GM12878 (cell line): Measurements from ENCODE around the gene RPL5. TPM values are rescaled to one million over a fixed set of nuclear protein-coding genes. Genes with fewer than 3 reads are reported as not detected.

Experiments
- ATAC-seq: fragments of 200-7000 bp; cut with Tn5 transposase; 3 replicates; pipeline ENCODE4 v1.9.1; 2020; ENCODE audit warnings: mild to moderate bottlenecking, moderate library complexity
- BruUV-seq: library from RNA; stranded (reverse); fragments of 400-500 nt; replicated peaks from 2 replicates; lab custom pipeline; 2021; lab: Mats Ljungman, UMichigan
- CTCF ChIA-PET: fragments of 300-600 bp; sonication (Branson Sonifier 250); formaldehyde crosslinking; extraction: SDS; loops from one replicate; lab custom pipeline; 2021; ENCODE audit warnings: inconsistent platforms; lab: Yijun Ruan, JAX
- POLR2A ChIA-PET: fragments of 350-600 bp; formaldehyde crosslinking; extraction: SDS; loops from one replicate; lab custom pipeline; 2021; ENCODE audit warnings: inconsistent platforms; lab: Charles Lee
- RAD21 ChIA-PET: fragments of 300-600 bp; sonication (Branson Sonifier 250); formaldehyde crosslinking; loops from one replicate; lab custom pipeline; 2023; ENCODE audit warnings: antibody characterized with exemption; ENCODE audit not compliant: unreplicated experiment; lab: Charles Lee
- SMC1A ChIA-PET: fragments of 300-600 bp; sonication (Branson Sonifier 250); formaldehyde crosslinking; loops from one replicate; lab custom pipeline; 2023; ENCODE audit not compliant: unreplicated experiment, uncharacterized antibody; lab: Charles Lee
- DNase-seq: peaks from one replicate; pipeline ENCODE4 v3.0.0-alpha.2; 2011; ENCODE audit warnings: low read depth, low spot score
- FAIRE-seq: peaks from 3 replicates; lab custom pipeline; 2011; peaks lifted over from hg19 to GRCh38; lab: Jason Lieb, UNC
- H2AFZ ChIP-seq: 2 replicates; pipeline ENCODE4 v1.6.0; 2011; ENCODE audit warnings: low read depth, low read length, control low read depth; ENCODE audit not compliant: control insufficient read depth
- H3K27ac ChIP-seq: 2 replicates; pipeline ENCODE4 v1.5.1; 2011; ENCODE audit warnings: control low read depth; ENCODE audit not compliant: control insufficient read depth, insufficient read depth
- H3K27me3 ChIP-seq, 2 experiments: replicated peaks in 1 of 2; 2 replicates each; pipeline versions ENCODE4 v1.6.0 to v1.6.1; 2011; ENCODE audit warnings: low read length in 1 of 2; ENCODE audit not compliant: control insufficient read depth in 2 of 2, insufficient read depth in 2 of 2
- H3K36me3 ChIP-seq, 2 experiments: 2 replicates each; pipeline ENCODE4 v1.5.1; 2011; ENCODE audit warnings: low read length in 1 of 2; ENCODE audit not compliant: control insufficient read depth in 2 of 2, insufficient read depth in 2 of 2
- H3K4me1 ChIP-seq: 2 replicates; pipeline ENCODE4 v1.6.1; 2011; ENCODE audit warnings: mild to moderate bottlenecking, low read length, moderate library complexity, mixed read lengths; ENCODE audit not compliant: control insufficient read depth, insufficient read depth
- H3K4me2 ChIP-seq: 2 replicates; pipeline ENCODE4 v1.6.0; 2011; ENCODE audit warnings: control low read depth; ENCODE audit not compliant: control insufficient read depth, insufficient read depth
- H3K4me3 ChIP-seq: fragments of 200-600 bp; sonication (generic); 2 replicates; pipeline ENCODE4 v1.5.1; 2016
- H3K79me2 ChIP-seq: 2 replicates; pipeline ENCODE4 v1.6.0; 2011; ENCODE audit warnings: low read length; ENCODE audit not compliant: control insufficient read depth, insufficient read depth
- H3K9ac ChIP-seq: 2 replicates; pipeline ENCODE4 v1.8.0; 2011; ENCODE audit warnings: low read length, control low read depth, mixed read lengths; ENCODE audit not compliant: control insufficient read depth, insufficient read depth
- H3K9me3 ChIP-seq: replicated peaks from 3 replicates; pipeline ENCODE4 v1.5.1; 2011; ENCODE audit warnings: mild to moderate bottlenecking, low read length; ENCODE audit not compliant: control insufficient read depth, insufficient read depth
- H4K20me1 ChIP-seq: 2 replicates; pipeline ENCODE4 v1.6.0; 2011; ENCODE audit not compliant: control insufficient read depth, insufficient read depth
- BRCA1 ChIP-seq: IDR thresholded peaks from 2 replicates; pipeline ENCODE4 v1.6.1; 2011; ENCODE audit warnings: low read depth, low read length, improper control_type of control experiment
- CBX5 ChIP-seq: sonication (generic); IDR thresholded peaks from 2 replicates; pipeline ENCODE4 v1.6.1; 2016; ENCODE audit warnings: low read depth, moderate library complexity, mild to moderate bottlenecking, inconsistent platforms
- NFIC ChIP-seq: IDR thresholded peaks from 2 replicates; pipeline ENCODE4 v1.6.1; 2012; ENCODE audit warnings: low read depth, mild to moderate bottlenecking, inconsistent platforms, low read length, moderate library complexity
- PML ChIP-seq: IDR thresholded peaks from 2 replicates; pipeline ENCODE4 v1.6.1; 2012; ENCODE audit warnings: low read length, inconsistent platforms
- POLR2AphosphoS5 ChIP-seq: IDR thresholded peaks from 2 replicates; pipeline ENCODE4 v1.6.1; 2011; ENCODE audit warnings: mild to moderate bottlenecking, low read length, inconsistent platforms
- RFX5 ChIP-seq: IDR thresholded peaks from 2 replicates; pipeline ENCODE4 v1.6.1; 2011; ENCODE audit warnings: low read depth, low read length, improper control_type of control experiment
- RUNX3 ChIP-seq: IDR thresholded peaks from 2 replicates; pipeline ENCODE4 v1.6.1; 2012; ENCODE audit warnings: low read length, inconsistent platforms
- SP1 ChIP-seq: IDR thresholded peaks from one replicate; pipeline ENCODE4 v1.6.1; 2011; ENCODE audit warnings: low read depth, low read length
- SREBF2 ChIP-seq: IDR thresholded peaks from 2 replicates; pipeline ENCODE4 v1.6.1; 2012; ENCODE audit warnings: mild to moderate bottlenecking, low read length
- STAT1 ChIP-seq: fragments of 450-650 bp; conservative IDR thresholded peaks from 2 replicates; pipeline ENCODE4 v1.6.1; 2014; ENCODE audit warnings: antibody characterized with exemption, mild to moderate bottlenecking
- WRNIP1 ChIP-seq: IDR thresholded peaks from 2 replicates; pipeline ENCODE4 v1.6.1; 2011; ENCODE audit warnings: low read depth, low read length, improper control_type of control experiment, borderline replicate concordance
- WGBS: methylation state at CpG from one replicate; pipeline ENCODE4 v1.1.6; 2016; ENCODE audit warnings: low lambda C conversion rate; ENCODE audit not compliant: insufficient replicate concordance, insufficient coverage; ENCODE audit errors: missing lambda C conversion rate; 5-methylcytosine and 5-hydroxymethylcytosine counted together
- in situ Hi-C: fragments of 300-500 bp; cut with MboI; formaldehyde crosslinking; loops from 9 replicates; pipeline ENCODE4 v1.14.3; 2018; ENCODE audit warnings: mixed read lengths
- intact Hi-C: fragments of 100-400 bp; cut with micrococcal nuclease; formaldehyde crosslinking; loops from one replicate; pipeline ENCODE4 v1.14.2; 2022; ENCODE audit not compliant: unreplicated experiment
- polyA plus RNA-seq, 11 experiments: library from polyadenylated mRNA; depleted of rRNA in 4 of 11; unstranded in 6 of 11; stranded (reverse) in 5 of 11; fragments of >200 nt; fragmentation: Nextera tagmentation in 4 of 11; fragmentation: Illumina TruSeq in 1 of 11; extraction: Ambion mirVana in 4 of 11; extraction: Trizol in 1 of 11; gene quantifications; 1 replicate in 1 of 11; 2 replicates in 10 of 11; pipeline versions ENCODE4 v1.2.1 to v1.2.3, GENCODE V29; 2011 to 2016; ENCODE audit warnings: inconsistent platforms in 2 of 11, missing spikeins in 2 of 11, low read depth in 1 of 11
- total RNA-seq, 4 experiments: library from RNA; depleted of rRNA in 3 of 4; stranded (reverse); fragments of >200 nt in 3 of 4; fragmentation: Illumina TruSeq in 1 of 4; extraction: Trizol in 1 of 4; gene quantifications; 2 replicates each; pipeline versions ENCODE4 v1.2.1 to v1.2.3, GENCODE V29; 2013 to 2021
- TF ChIP-seq, protein P1 (sequence below): fragments of 450-650 bp; formaldehyde crosslinking; IDR thresholded peaks from 2 replicates; pipeline ENCODE4 v1.4.0; 2020; ENCODE audit warnings: mild to moderate bottlenecking, moderate library complexity
- TF ChIP-seq, protein P2 (sequence below): fragments of 150-350 bp; IDR thresholded peaks from 2 replicates; pipeline ENCODE4 v1.6.1; 2014; ENCODE audit warnings: mild to moderate bottlenecking, low read depth, low read length
- TF ChIP-seq, protein P3 (sequence below): fragments of 450-650 bp; conservative IDR thresholded peaks from 2 replicates; pipeline ENCODE4 v1.6.1; 2017; ENCODE audit warnings: mild to moderate bottlenecking, moderate library complexity

Gene RPL5
- total and polyA plus RNA-seq, 10 of the 15 experiments (the other 5 are each of a cell fraction or from before 2014, with no cell fraction given) = 1,685 to 6,047 (median 2,601) TPM

DNA sequence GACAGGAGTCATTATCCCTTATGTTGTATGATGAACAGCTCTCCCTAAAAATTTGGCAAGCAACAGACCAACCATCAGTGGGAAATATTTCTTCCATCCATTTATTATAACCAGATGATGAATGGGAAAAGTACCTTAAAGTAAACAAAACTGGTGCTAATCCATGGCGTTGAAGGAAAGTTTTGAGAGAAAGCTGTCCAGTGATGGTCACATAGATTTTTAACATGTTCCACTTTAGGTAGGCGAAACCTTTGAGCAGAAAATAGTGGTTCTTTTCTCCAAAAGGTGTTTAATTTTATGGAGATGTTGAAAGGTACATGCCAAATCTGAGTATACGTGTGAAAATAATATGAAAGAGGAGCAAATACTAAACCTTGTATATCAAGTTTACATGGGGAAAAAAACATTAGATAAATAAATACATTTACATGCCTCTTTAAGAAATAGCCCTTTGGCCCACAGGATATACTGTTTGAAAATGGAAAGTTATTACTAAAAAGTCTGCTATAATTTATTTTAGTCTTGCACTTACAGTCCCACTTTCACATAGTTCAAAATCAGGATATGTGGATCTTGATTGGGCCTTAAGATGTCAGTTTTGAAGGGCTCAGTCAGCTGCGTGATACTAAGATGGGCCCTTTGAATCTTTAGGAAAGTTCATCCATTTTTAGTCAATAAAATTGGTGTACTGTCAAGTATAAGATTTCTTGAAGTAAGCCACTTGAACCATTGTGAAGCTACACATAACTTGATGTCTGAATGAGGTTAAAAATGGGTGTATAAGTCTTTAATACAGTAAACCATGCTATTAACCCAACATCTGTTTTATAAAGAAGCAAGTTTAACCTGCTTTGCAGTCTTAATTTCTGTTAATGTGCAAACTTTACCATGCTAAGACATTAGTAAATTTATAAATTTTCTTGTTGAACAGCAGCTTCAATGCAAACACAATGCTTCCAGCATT lies 10.5 kb downstream of the RPL5 start:
- H3K79me2 ChIP-seq = peaks cover 32% of the 10 kb centered on the region
- 75% methylated on average over 4 of the region's 4 CpGs for WGBS
- no TSS peak for BruUV-seq
- no peak overlapping the region for H3K4me2 ChIP-seq
- intact Hi-C loops = no loop called here
- ChIA-PET POLR2A (interaction anchor here (0.6 kb wide), 1 partner anchor 332 kb away, joined by 3 read pairs; no protein-coding TSS in a partner anchor), SMC1A (interaction anchor here (1.6 kb wide), 1 partner anchor 152 kb away, joined by 4 read pairs; no protein-coding TSS in a partner anchor), CTCF (interaction anchor here (1.2 to 2.1 kb wide), 6 partner anchors 11 to 220 kb away, joined by 3 to 10 read pairs (median 4); partner anchors contain the start of gene RPL5), RAD21 (interaction anchor here (0.9 kb wide), 1 partner anchor 10 kb away, joined by 3 read pairs; no protein-coding TSS in a partner anchor)
- no peak overlapping the region for H3K9ac ChIP-seq
- H3K27me3 ChIP-seq = no peaks in the 10 kb centered on the region
- H3K36me3 ChIP-seq = peaks cover 13 to 34% of the 10 kb centered on the region in 2 experiments
- no peaks in the 10 kb centered on the region for H3K9me3 ChIP-seq
- in situ Hi-C loops = no loop called here
- no peaks in the 10 kb centered on the region; the same call in 1 of the 2 replicates for H4K20me1 ChIP-seq
- DNase-seq (no peak), FAIRE-seq (no peak), ATAC-seq (no peak)
- no peaks in the 10 kb centered on the region for H3K4me1 ChIP-seq
- TF ChIP-seq BRCA1 = no peak
- TF ChIP-seq WRNIP1 = no peak
- no peak for TF ChIP-seq CBX5
- TF ChIP-seq RFX5 = no peak
- TF ChIP-seq RUNX3 = no peak
- TF ChIP-seq, protein P1, sequence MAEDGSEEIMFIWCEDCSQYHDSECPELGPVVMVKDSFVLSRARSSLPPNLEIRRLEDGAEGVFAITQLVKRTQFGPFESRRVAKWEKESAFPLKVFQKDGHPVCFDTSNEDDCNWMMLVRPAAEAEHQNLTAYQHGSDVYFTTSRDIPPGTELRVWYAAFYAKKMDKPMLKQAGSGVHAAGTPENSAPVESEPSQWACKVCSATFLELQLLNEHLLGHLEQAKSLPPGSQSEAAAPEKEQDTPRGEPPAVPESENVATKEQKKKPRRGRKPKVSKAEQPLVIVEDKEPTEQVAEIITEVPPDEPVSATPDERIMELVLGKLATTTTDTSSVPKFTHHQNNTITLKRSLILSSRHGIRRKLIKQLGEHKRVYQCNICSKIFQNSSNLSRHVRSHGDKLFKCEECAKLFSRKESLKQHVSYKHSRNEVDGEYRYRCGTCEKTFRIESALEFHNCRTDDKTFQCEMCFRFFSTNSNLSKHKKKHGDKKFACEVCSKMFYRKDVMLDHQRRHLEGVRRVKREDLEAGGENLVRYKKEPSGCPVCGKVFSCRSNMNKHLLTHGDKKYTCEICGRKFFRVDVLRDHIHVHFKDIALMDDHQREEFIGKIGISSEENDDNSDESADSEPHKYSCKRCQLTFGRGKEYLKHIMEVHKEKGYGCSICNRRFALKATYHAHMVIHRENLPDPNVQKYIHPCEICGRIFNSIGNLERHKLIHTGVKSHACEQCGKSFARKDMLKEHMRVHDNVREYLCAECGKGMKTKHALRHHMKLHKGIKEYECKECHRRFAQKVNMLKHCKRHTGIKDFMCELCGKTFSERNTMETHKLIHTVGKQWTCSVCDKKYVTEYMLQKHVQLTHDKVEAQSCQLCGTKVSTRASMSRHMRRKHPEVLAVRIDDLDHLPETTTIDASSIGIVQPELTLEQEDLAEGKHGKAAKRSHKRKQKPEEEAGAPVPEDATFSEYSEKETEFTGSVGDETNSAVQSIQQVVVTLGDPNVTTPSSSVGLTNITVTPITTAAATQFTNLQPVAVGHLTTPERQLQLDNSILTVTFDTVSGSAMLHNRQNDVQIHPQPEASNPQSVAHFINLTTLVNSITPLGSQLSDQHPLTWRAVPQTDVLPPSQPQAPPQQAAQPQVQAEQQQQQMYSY (CRISPR knock-in tag) = no peak
- no peak for TF ChIP-seq SP1
- no peak for TF ChIP-seq NFIC
- 0 out of 2 replicates have a peak, but pooled peaks have one; percentile 24 for TF ChIP-seq PML
- TF ChIP-seq STAT1 = no peak
- TF ChIP-seq, protein P2, sequence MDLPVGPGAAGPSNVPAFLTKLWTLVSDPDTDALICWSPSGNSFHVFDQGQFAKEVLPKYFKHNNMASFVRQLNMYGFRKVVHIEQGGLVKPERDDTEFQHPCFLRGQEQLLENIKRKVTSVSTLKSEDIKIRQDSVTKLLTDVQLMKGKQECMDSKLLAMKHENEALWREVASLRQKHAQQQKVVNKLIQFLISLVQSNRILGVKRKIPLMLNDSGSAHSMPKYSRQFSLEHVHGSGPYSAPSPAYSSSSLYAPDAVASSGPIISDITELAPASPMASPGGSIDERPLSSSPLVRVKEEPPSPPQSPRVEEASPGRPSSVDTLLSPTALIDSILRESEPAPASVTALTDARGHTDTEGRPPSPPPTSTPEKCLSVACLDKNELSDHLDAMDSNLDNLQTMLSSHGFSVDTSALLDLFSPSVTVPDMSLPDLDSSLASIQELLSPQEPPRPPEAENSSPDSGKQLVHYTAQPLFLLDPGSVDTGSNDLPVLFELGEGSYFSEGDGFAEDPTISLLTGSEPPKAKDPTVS = no peak
- TF ChIP-seq SREBF2 = no peak
- 0 out of 2 replicates have a peak, but pooled peaks have one; percentile 30 for TF ChIP-seq POLR2AphosphoS5
- TF ChIP-seq, protein P3, sequence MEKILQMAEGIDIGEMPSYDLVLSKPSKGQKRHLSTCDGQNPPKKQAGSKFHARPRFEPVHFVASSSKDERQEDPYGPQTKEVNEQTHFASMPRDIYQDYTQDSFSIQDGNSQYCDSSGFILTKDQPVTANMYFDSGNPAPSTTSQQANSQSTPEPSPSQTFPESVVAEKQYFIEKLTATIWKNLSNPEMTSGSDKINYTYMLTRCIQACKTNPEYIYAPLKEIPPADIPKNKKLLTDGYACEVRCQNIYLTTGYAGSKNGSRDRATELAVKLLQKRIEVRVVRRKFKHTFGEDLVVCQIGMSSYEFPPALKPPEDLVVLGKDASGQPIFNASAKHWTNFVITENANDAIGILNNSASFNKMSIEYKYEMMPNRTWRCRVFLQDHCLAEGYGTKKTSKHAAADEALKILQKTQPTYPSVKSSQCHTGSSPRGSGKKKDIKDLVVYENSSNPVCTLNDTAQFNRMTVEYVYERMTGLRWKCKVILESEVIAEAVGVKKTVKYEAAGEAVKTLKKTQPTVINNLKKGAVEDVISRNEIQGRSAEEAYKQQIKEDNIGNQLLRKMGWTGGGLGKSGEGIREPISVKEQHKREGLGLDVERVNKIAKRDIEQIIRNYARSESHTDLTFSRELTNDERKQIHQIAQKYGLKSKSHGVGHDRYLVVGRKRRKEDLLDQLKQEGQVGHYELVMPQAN = no peak
- no peak overlapping the region for H2AFZ ChIP-seq
- H3K4me3 ChIP-seq = no peak overlapping the region
- H3K27ac ChIP-seq = no peak overlapping the region
